D721Med (cell line): Measurements from ENCODE around the gene CDH13.

ENCODE experiments used
- DNase-seq: peaks from one replicate; pipeline ENCODE4 v3.0.0; 2011; ENCODE audit warnings: low spot score; ENCODE audit not compliant: insufficient read length
- FAIRE-seq: peaks from 2 replicates; lab custom pipeline; 2011; peaks lifted over from hg19 to GRCh38; lab: Jason Lieb, UNC
- CTCF ChIP-seq: IDR thresholded peaks from 2 replicates; pipeline ENCODE4 v1.5.1; 2012; ENCODE audit warnings: mild to moderate bottlenecking, control low read depth; ENCODE audit not compliant: insufficient read depth; ENCODE audit errors: missing control alignments

The CDH13 gene

GRCh38 chr16:83248735-83249463 lies 622.1 kb downstream of the CDH13 start:
- TF ChIP-seq CTCF: no peak
- DNase-seq (no peak), FAIRE-seq (no peak)

- no peak for FAIRE-seq
- no peak for TF ChIP-seq CTCF
- no peak for DNase-seq
Observed at GRCh38 chr16:83253521-83253920, 626.8 kb downstream of the CDH13 start.

- DNase-seq (no peak), FAIRE-seq (no peak)
- no peak for TF ChIP-seq CTCF
Observed at GRCh38 chr16:83258366-83258928, 631.7 kb downstream of the CDH13 start.

- no peak for TF ChIP-seq CTCF
- DNase-seq (no peak), FAIRE-seq (no peak)
Observed at GRCh38 chr16:83266848-83267553, 640.2 kb downstream of the CDH13 start.

GRCh38 chr16:83268169-83268568 lies 641.4 kb downstream of the CDH13 start:
- FAIRE-seq: no peak
- no peak for TF ChIP-seq CTCF
- DNase-seq: no peak

GRCh38 chr16:83269048-83269447 lies 642.3 kb downstream of the CDH13 start:
- no peak for FAIRE-seq
- DNase-seq: no peak
- TF ChIP-seq CTCF: no peak
